GM12891 (cell line): ENCODE data around the gene VCX2.

Experiments
- PAX5 ChIP-seq: IDR thresholded peaks from 2 replicates; pipeline ENCODE4 v1.6.1; 2011; ENCODE audit warnings: low read length, moderate library complexity, mild to moderate bottlenecking; ENCODE audit not compliant: insufficient read depth, severe bottlenecking
- POLR2A ChIP-seq: IDR thresholded peaks from 2 replicates; pipeline ENCODE4 v1.6.1; 2011; ENCODE audit warnings: low read depth, low read length, control low read depth
- POLR2AphosphoS5 ChIP-seq: IDR thresholded peaks from 2 replicates; pipeline ENCODE4 v1.6.1; 2011; ENCODE audit warnings: low read depth, low read length, control low read depth
- POU2F2 ChIP-seq: IDR thresholded peaks from 2 replicates; pipeline ENCODE4 v1.6.1; 2011; ENCODE audit warnings: low read depth, mild to moderate bottlenecking, control low read depth, low read length, moderate library complexity
- SPI1 ChIP-seq: IDR thresholded peaks from 2 replicates; pipeline ENCODE4 v1.6.1; 2011; ENCODE audit warnings: low read depth, low read length, control low read depth
- TAF1 ChIP-seq: IDR thresholded peaks from 2 replicates; pipeline ENCODE4 v1.6.1; 2011; ENCODE audit warnings: low read depth, low read length, control low read depth

DNA sequence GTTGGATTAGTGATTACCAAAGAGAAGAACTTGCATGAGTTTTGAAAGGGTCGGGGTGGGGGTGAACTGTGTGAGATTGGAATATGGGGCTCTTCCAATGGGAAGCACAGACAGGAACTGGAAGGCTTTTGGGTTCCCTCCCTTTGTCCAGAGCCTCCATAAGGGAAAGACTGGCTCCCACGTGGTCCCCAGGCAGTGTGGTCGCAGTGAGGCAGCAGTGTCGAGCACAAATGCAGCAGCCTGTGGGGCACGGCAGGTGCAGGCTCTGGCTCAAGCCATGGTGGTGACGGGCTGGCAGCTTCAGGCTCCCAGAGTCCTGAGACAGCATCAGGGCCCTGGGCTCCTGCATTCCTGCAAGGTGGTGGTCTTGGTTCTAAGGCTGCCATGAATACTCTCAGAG lies 45.5 kb downstream of the VCX2 start:
- TF ChIP-seq POLR2AphosphoS5: no peak
- no peak for TF ChIP-seq POLR2A
- no peak for TF ChIP-seq TAF1
- TF ChIP-seq PAX5: no peak
- no peak for TF ChIP-seq SPI1
- no peak for TF ChIP-seq POU2F2
